H9 (cell line): Measurements from ENCODE around the gene HS6ST3. TPM values are rescaled to one million over a fixed set of nuclear protein-coding genes. Genes with fewer than 3 reads are reported as not detected.

Experiments
- DNase-seq: peaks from one replicate; pipeline ENCODE4 v3.0.0-alpha.2; 2017
- H2AFZ ChIP-seq: one replicate; pipeline ENCODE4 v1.6.1; 2013; ENCODE audit warnings: mild to moderate bottlenecking, low read length, control low read depth, moderate library complexity
- H2AK5ac ChIP-seq: 2 replicates; pipeline ENCODE4 v1.6.1; 2013; ENCODE audit warnings: low read length, control low read depth, mixed read lengths; ENCODE audit not compliant: insufficient read length
- H2BK120ac ChIP-seq: one replicate; pipeline ENCODE4 v1.6.1; 2013; ENCODE audit warnings: low read depth, mild to moderate bottlenecking, low read length, control low read depth, inconsistent platforms; ENCODE audit not compliant: poor library complexity, severe bottlenecking
- H2BK12ac ChIP-seq: 2 replicates; pipeline ENCODE4 v1.6.1; 2013; ENCODE audit warnings: low read length, control low read depth, mixed read lengths, low read depth; ENCODE audit not compliant: insufficient read length
- H2BK15ac ChIP-seq: 2 replicates; pipeline ENCODE4 v1.6.1; 2013; ENCODE audit warnings: low read depth, low read length, control low read depth
- H2BK20ac ChIP-seq: one replicate; pipeline ENCODE4 v1.6.1; 2013; ENCODE audit warnings: low read depth, mild to moderate bottlenecking, low read length, control low read depth, inconsistent platforms; ENCODE audit not compliant: poor library complexity, severe bottlenecking
- H2BK5ac ChIP-seq: 2 replicates; pipeline ENCODE4 v1.6.1; 2013; ENCODE audit warnings: low read length, control low read depth, mixed read lengths; ENCODE audit not compliant: insufficient read length
- H3K14ac ChIP-seq: 2 replicates; pipeline ENCODE4 v1.6.1; 2013; ENCODE audit warnings: low read length, control low read depth; ENCODE audit not compliant: insufficient read depth
- H3K18ac ChIP-seq: 2 replicates; pipeline ENCODE4 v1.6.1; 2013; ENCODE audit warnings: low read depth, mild to moderate bottlenecking, mixed read lengths, low read length, control low read depth; ENCODE audit not compliant: insufficient read length
- H3K23ac ChIP-seq: 2 replicates; pipeline ENCODE4 v1.6.1; 2013; ENCODE audit warnings: low read length, control low read depth, mixed read lengths, low read depth; ENCODE audit not compliant: insufficient read length
- H3K23me2 ChIP-seq: 2 replicates; pipeline ENCODE4 v1.6.1; 2013; ENCODE audit warnings: low read depth, mild to moderate bottlenecking, mixed read lengths, low read length, control low read depth; ENCODE audit not compliant: insufficient read length, poor library complexity, severe bottlenecking
- H3K27ac ChIP-seq: 2 replicates; pipeline ENCODE4 v1.5.1; 2013; ENCODE audit warnings: low read length, control low read depth, mixed read lengths, low read depth; ENCODE audit not compliant: insufficient read length
- H3K27me3 ChIP-seq: 2 replicates; pipeline ENCODE4 v1.6.1; 2013; ENCODE audit warnings: low read length, control low read depth, inconsistent platforms; ENCODE audit not compliant: insufficient read depth
- H3K4ac ChIP-seq: 2 replicates; pipeline ENCODE4 v1.6.1; 2013; ENCODE audit warnings: low read depth, mild to moderate bottlenecking, control low read depth, inconsistent platforms, low read length, moderate library complexity
- H3K4me1 ChIP-seq: 2 replicates; pipeline ENCODE4 v1.6.1; 2013; ENCODE audit warnings: low read length, control low read depth, inconsistent platforms; ENCODE audit not compliant: insufficient read depth
- H3K4me2 ChIP-seq: 2 replicates; pipeline ENCODE4 v1.6.1; 2013; ENCODE audit warnings: low read length, control low read depth, mixed read lengths; ENCODE audit not compliant: insufficient read length, insufficient read depth
- H3K56ac ChIP-seq: 2 replicates; pipeline ENCODE4 v1.6.1; 2013; ENCODE audit warnings: low read depth, mild to moderate bottlenecking, mixed read lengths, low read length, control low read depth; ENCODE audit not compliant: insufficient read length
- H3K79me1 ChIP-seq: 2 replicates; pipeline ENCODE4 v1.6.1; 2013; ENCODE audit warnings: low read depth, mild to moderate bottlenecking, moderate library complexity, low read length, control low read depth, inconsistent platforms; ENCODE audit not compliant: insufficient read depth, poor library complexity, severe bottlenecking
- H3K79me2 ChIP-seq: 2 replicates; pipeline ENCODE4 v1.6.1; 2013; ENCODE audit warnings: low read length, control low read depth, inconsistent platforms; ENCODE audit not compliant: insufficient read depth
- H3K9ac ChIP-seq: 2 replicates; pipeline ENCODE4 v1.6.1; 2013; ENCODE audit warnings: low read length, control low read depth, mixed read lengths; ENCODE audit not compliant: insufficient read length; ENCODE audit errors: extremely low read depth
- H3K9me3 ChIP-seq: one replicate; pipeline ENCODE4 v1.6.1; 2013; ENCODE audit warnings: low read depth, low read length, inconsistent platforms; ENCODE audit not compliant: control insufficient read depth
- H3T11ph ChIP-seq: one replicate; pipeline ENCODE4 v1.6.1; 2013; ENCODE audit warnings: mild to moderate bottlenecking, low read length, control low read depth, inconsistent platforms
- H4K20me1 ChIP-seq: one replicate; pipeline ENCODE4 v1.6.1; 2013; ENCODE audit not compliant: control insufficient read depth, insufficient read length, insufficient read depth
- H4K5ac ChIP-seq: 2 replicates; pipeline ENCODE4 v1.6.1; 2013; ENCODE audit warnings: low read depth, mild to moderate bottlenecking, mixed read lengths, low read length, control low read depth; ENCODE audit not compliant: insufficient read length
- H4K8ac ChIP-seq: replicated peaks from 2 replicates; pipeline ENCODE4 v1.6.1; 2013; ENCODE audit warnings: low read length, control low read depth, mixed read lengths, low read depth; ENCODE audit not compliant: insufficient read length
- H4K91ac ChIP-seq: 2 replicates; pipeline ENCODE4 v1.6.1; 2013; ENCODE audit warnings: low read depth, mild to moderate bottlenecking, moderate library complexity, mixed read lengths, low read length, control low read depth; ENCODE audit not compliant: insufficient read length
- H3K27ac Mint-ChIP-seq, 3 experiments: 2 replicates in 2 of 3; 3 replicates in 1 of 3; pipeline ENCODE4 v1.8.0; 2020 to 2021; ENCODE audit warnings: mixed read lengths in 3 of 3, mild to moderate bottlenecking in 1 of 3, moderate library complexity in 1 of 3
- H3K27me3 Mint-ChIP-seq: 2 replicates; pipeline ENCODE4 v1.8.0; 2021; ENCODE audit warnings: low read depth, mild to moderate bottlenecking, moderate library complexity, mixed read lengths
- H3K36me3 Mint-ChIP-seq, 3 experiments: 2 replicates in 2 of 3; 3 replicates in 1 of 3; pipeline ENCODE4 v1.8.0; 2020 to 2021; ENCODE audit warnings: low read depth in 3 of 3, mixed read lengths in 3 of 3; ENCODE audit not compliant: insufficient read depth in 1 of 3
- H3K4me1 Mint-ChIP-seq, 2 experiments: 2 replicates each; pipeline ENCODE4 v1.8.0; 2020; ENCODE audit warnings: mixed read lengths in 2 of 2
- H3K4me3 Mint-ChIP-seq, 2 experiments: 2 replicates in 1 of 2; 3 replicates in 1 of 2; pipeline ENCODE4 v1.8.0; 2020 to 2021; ENCODE audit warnings: mild to moderate bottlenecking in 2 of 2, mixed read lengths in 2 of 2, moderate library complexity in 1 of 2
- H3K9me3 Mint-ChIP-seq, 2 experiments: 2 replicates in 1 of 2; 3 replicates in 1 of 2; pipeline ENCODE4 v1.8.0; 2020; ENCODE audit warnings: mild to moderate bottlenecking in 2 of 2, mixed read lengths in 2 of 2, moderate library complexity in 1 of 2
- CTCF ChIP-seq: fragments of 200-600 bp; sonication (generic); conservative IDR thresholded peaks from 3 replicates; pipeline ENCODE4 v1.8.0; 2021; ENCODE audit warnings: antibody characterized with exemption, mild to moderate bottlenecking
- WGBS: extraction: QIAGEN DNeasy Blood & Tissue Kit; methylation state at CpG from one replicate; pipeline ENCODE4 v1.1.7; 2013; ENCODE audit warnings: missing lambda C conversion rate, low lambda C conversion rate, mixed read lengths; ENCODE audit not compliant: insufficient read length; ENCODE audit errors: extremely low coverage; 5-methylcytosine and 5-hydroxymethylcytosine counted together
- total RNA-seq: library from RNA; stranded (reverse); gene quantifications from 2 replicates; pipeline ENCODE4 v1.2.1, GENCODE V29; 2021

HS6ST3 gene
- total RNA-seq, 1 experiment from 2014 or later = 0.44 TPM

- no peak overlapping the region for H4K5ac ChIP-seq
- H2BK20ac ChIP-seq = no peak overlapping the region
- peaks cover 52 to 55% of the 10 kb centered on the region in 2 experiments for H3K4me1 Mint-ChIP-seq
- H2AK5ac ChIP-seq = no peak overlapping the region
- peaks cover 4% of the 10 kb centered on the region; the same call in 1 of the 2 replicates for H3K4me1 ChIP-seq
- H2BK15ac ChIP-seq = no peak overlapping the region
- no peak overlapping the region for H3K27ac ChIP-seq
- no peak overlapping the region; a peak in 1 of 5 replicates for H3K4me3 Mint-ChIP-seq
- H3K9me3 Mint-ChIP-seq = peaks cover 6 to 9% of the 10 kb centered on the region in 2 experiments
- no peaks in the 10 kb centered on the region for H4K20me1 ChIP-seq
- no peak overlapping the region for H3K56ac ChIP-seq
- H3K27me3 ChIP-seq = no peaks in the 10 kb centered on the region
- H3K79me2 ChIP-seq = no peaks in the 10 kb centered on the region
- H3K36me3 Mint-ChIP-seq = peaks cover 6 to 13% (median 9%) of the 10 kb centered on the region in 3 experiments
- H3K27ac Mint-ChIP-seq = peak overlapping the region in 2 of 3 experiments; percentile 28 to 78; a peak in 4 of 7 replicates
- no peak overlapping the region for H3K9ac ChIP-seq
- no peak overlapping the region for H4K8ac ChIP-seq
- no CpG with 5 or more reads among the region's 3 CpGs for WGBS
- DNase-seq = no peak
- no peak overlapping the region for H3K14ac ChIP-seq
- H2BK120ac ChIP-seq = no peak overlapping the region
- H2AFZ ChIP-seq = no peak overlapping the region
- H3K9me3 ChIP-seq = no peaks in the 10 kb centered on the region
- no peak overlapping the region for H3T11ph ChIP-seq
- no peaks in the 10 kb centered on the region for H3K27me3 Mint-ChIP-seq
- no peak overlapping the region for H3K4me2 ChIP-seq
- H3K18ac ChIP-seq = no peak overlapping the region
- H2BK5ac ChIP-seq = no peak overlapping the region
- H3K4ac ChIP-seq = no peak overlapping the region
- H3K23me2 ChIP-seq = peaks cover 2% of the 10 kb centered on the region
- no peak overlapping the region for H2BK12ac ChIP-seq
- H3K23ac ChIP-seq = no peak overlapping the region
- no peak for TF ChIP-seq CTCF
- H3K79me1 ChIP-seq = no peaks in the 10 kb centered on the region
- no peak overlapping the region for H4K91ac ChIP-seq
Observed at GRCh38 chr13:96297360-96297759, 207.5 kb downstream of the HS6ST3 start.
